Colonic mucosa (tissue), 4 donors: Measurements from ENCODE around the gene GMNC. TPM values are rescaled to one million over a fixed set of nuclear protein-coding genes. Genes with fewer than 3 reads are reported as not detected.

Experiments used
- DNase-seq: peaks from one replicate; pipeline ENCODE4 v3.0.0-alpha.2; 2020
- H3K27ac ChIP-seq: fragments of 200-600 bp; one replicate; pipeline ENCODE4 v1.8.0; 2021
- H3K27me3 ChIP-seq: fragments of 200-600 bp; one replicate; pipeline ENCODE4 v1.8.0; 2021
- H3K36me3 ChIP-seq: fragments of 200-600 bp; one replicate; pipeline ENCODE4 v1.8.0; 2021
- H3K4me1 ChIP-seq: fragments of 200-600 bp; one replicate; pipeline ENCODE4 v1.8.0; 2021; ENCODE audit warnings: mild to moderate bottlenecking
- H3K4me3 ChIP-seq: fragments of 200-600 bp; one replicate; pipeline ENCODE4 v1.8.0; 2021
- H3K9ac ChIP-seq, 2 donors: one replicate each; pipeline ENCODE4 v1.7.0; 2013; ENCODE audit warnings: control low read depth in 2 of 2, low read depth in 2 of 2, low read length in 2 of 2
- H3K9me3 ChIP-seq: fragments of 200-600 bp; one replicate; pipeline ENCODE4 v1.8.0; 2021
- intact Hi-C: fragments of 100-400 bp; cut with DNase I; formaldehyde crosslinking; loops from one replicate; pipeline ENCODE4 v1.14.1; 2022
- total RNA-seq, 2 donors: library from RNA; stranded (reverse); fragmentation: NEBNext Ultra II Directional in 1 of 2; extraction: Animal tissue kit (Norgen Biotek cat#: 25700) in 1 of 2; gene quantifications; one replicate each; pipeline ENCODE4 v1.2.1, GENCODE V29; 2021
- TF ChIP-seq, protein P1 (sequence below): fragments of 200-600 bp; IDR thresholded peaks from one replicate; pipeline ENCODE4 v1.8.0; 2022; ENCODE audit warnings: antibody characterized with exemption, mild to moderate bottlenecking
- donor health status: healthy.
- donor health status: DM: no; HTN: no; CAD: no.
- donor health status: DM: no; HTN: no; CAD: no.

The GMNC gene
- total RNA-seq, 2 donors from 2014 or later, result not detected

DNA sequence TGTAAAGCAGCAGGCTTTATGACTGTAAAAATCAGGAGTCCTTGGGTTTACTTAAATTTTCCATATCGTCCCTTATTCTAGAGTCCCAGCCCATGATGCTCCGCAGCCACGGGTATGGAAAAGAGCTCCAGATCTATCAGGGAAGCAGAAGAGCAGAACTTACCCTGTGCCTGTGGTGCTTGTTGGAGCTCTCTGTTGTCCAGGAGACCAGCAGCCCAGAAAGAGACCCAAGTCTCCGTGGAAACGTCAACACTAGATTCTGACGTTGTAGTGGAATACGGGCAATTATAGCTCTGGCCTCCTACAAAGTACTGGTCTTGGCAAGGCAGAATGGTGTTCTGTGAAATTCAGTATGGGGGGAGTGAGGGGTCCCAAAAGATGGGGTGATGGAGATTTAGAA is 2.0 kb downstream of the GMNC start:
- no peak overlapping the region for H3K9ac ChIP-seq
- no peaks in the 10 kb centered on the region for H3K36me3 ChIP-seq
- H3K4me3 ChIP-seq, result no peak overlapping the region
- no peak for DNase-seq
- TF ChIP-seq, protein P1, sequence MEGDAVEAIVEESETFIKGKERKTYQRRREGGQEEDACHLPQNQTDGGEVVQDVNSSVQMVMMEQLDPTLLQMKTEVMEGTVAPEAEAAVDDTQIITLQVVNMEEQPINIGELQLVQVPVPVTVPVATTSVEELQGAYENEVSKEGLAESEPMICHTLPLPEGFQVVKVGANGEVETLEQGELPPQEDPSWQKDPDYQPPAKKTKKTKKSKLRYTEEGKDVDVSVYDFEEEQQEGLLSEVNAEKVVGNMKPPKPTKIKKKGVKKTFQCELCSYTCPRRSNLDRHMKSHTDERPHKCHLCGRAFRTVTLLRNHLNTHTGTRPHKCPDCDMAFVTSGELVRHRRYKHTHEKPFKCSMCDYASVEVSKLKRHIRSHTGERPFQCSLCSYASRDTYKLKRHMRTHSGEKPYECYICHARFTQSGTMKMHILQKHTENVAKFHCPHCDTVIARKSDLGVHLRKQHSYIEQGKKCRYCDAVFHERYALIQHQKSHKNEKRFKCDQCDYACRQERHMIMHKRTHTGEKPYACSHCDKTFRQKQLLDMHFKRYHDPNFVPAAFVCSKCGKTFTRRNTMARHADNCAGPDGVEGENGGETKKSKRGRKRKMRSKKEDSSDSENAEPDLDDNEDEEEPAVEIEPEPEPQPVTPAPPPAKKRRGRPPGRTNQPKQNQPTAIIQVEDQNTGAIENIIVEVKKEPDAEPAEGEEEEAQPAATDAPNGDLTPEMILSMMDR, result no peak
- no peaks in the 10 kb centered on the region for H3K27me3 ChIP-seq
- H3K27ac ChIP-seq, result no peak overlapping the region
- no peaks in the 10 kb centered on the region for H3K9me3 ChIP-seq
- intact Hi-C loops, result no loop called here
- no peaks in the 10 kb centered on the region for H3K4me1 ChIP-seq

DNA sequence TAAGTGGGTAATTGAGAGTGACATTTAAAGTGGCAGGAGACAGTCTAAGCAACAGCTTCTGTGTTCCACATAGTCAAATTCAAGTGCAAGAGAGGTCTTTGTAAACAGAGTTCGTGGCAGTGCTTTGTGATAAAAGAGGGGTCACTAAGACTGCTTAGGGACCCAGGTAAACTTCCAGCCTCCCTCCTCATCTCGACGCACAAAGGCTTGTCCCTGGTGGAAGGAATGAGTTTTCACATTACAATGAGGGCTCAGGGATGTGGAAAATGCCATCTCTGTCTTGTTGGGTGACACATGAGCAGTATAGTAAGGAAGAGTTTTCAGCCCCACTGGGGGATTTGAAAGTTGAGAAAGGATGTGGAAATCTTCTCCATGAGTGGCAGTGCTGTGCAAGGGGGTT is 7.3 kb downstream of the GMNC start:
- no peak overlapping the region for H3K9ac ChIP-seq
- intact Hi-C loops, result no loop called here
- no peaks in the 10 kb centered on the region for H3K27me3 ChIP-seq
- H3K4me1 ChIP-seq, result no peaks in the 10 kb centered on the region
- no peaks in the 10 kb centered on the region for H3K36me3 ChIP-seq
- no peak overlapping the region for H3K27ac ChIP-seq
- H3K9me3 ChIP-seq, result no peaks in the 10 kb centered on the region
- H3K4me3 ChIP-seq, result no peak overlapping the region
- TF ChIP-seq, protein P1, result no peak
- DNase-seq, result no peak

DNA sequence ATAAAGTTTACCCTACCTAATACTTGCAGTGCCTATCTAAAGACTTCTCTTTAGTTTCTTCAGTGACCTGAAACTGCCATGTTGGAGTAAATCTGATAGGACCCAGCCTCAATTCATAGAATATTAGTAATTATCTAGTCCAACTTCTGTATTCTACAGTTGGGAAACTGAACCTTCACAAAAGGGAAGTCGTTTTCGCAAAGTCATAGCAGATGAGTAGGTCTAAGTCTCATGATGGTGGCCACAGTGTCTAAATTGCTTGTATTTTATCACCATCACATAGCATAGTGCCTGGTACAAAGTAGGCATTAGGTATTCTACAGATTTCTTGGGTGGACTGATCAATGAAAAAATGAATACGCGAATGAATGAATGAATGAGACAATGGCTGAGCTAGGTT is 8.4 kb downstream of the GMNC start:
- intact Hi-C loops, result no loop called here
- DNase-seq, result no peak
- H3K36me3 ChIP-seq, result no peaks in the 10 kb centered on the region
- no peaks in the 10 kb centered on the region for H3K4me1 ChIP-seq
- TF ChIP-seq, protein P1, result no peak
- H3K9me3 ChIP-seq, result no peaks in the 10 kb centered on the region
- no peaks in the 10 kb centered on the region for H3K27me3 ChIP-seq
- H3K9ac ChIP-seq, result no peak overlapping the region
- H3K27ac ChIP-seq, result no peak overlapping the region
- H3K4me3 ChIP-seq, result no peak overlapping the region

DNA sequence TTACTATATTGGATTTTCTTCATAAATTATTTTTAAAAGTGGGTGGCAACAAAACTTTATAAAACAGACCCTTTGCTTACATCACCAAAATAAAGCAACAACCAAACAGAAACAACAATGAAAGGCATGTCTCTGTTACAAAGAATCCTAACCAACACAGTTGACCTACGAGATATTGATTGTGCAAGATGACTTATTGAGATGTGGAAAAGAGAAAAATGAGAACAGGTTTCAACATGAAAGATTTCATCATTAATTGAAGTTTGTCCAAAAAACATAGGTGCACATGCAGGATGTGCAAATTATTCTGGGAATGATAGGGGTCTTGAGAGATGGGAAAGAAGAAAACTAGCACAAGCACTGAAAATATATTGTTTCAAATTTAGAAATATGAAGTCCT is 9.0 kb downstream of the GMNC start:
- H3K4me3 ChIP-seq, result no peak overlapping the region
- no peak overlapping the region for H3K9ac ChIP-seq
- no peak for DNase-seq
- H3K27me3 ChIP-seq, result no peaks in the 10 kb centered on the region
- intact Hi-C loops, result no loop called here
- TF ChIP-seq, protein P1, result no peak
- no peaks in the 10 kb centered on the region for H3K36me3 ChIP-seq
- H3K9me3 ChIP-seq, result no peaks in the 10 kb centered on the region
- no peaks in the 10 kb centered on the region for H3K4me1 ChIP-seq
- H3K27ac ChIP-seq, result no peak overlapping the region

DNA sequence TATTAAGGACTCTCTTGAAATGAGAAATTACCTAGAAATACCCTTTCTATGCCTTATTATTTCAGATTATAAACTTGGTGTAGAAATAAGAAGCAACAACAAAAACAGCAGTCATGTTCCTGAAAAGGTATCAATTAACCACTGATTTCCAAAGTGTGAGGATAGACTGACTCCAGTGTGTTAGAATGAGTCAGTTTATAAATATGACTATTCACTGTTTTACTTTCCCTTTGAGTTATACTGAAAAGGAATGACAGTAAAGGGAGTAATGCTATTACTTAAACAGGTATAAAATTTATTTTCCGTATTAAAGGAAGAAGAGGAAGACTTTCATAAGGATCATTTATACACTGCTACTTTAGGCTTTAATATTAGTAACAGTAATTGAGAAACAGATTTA is 12.9 kb downstream of the GMNC start:
- no peak for DNase-seq
- Histone ChIP-seq H3K27ac (no peak overlapping the region), H3K9ac (no peak overlapping the region), H3K9me3 (no peaks in the 10 kb centered on the region), H3K36me3 (no peaks in the 10 kb centered on the region), H3K27me3 (no peaks in the 10 kb centered on the region), H3K4me1 (no peaks in the 10 kb centered on the region), H3K4me3 (no peak overlapping the region)
- intact Hi-C loops, result no loop called here
- TF ChIP-seq, protein P1, result no peak

DNA sequence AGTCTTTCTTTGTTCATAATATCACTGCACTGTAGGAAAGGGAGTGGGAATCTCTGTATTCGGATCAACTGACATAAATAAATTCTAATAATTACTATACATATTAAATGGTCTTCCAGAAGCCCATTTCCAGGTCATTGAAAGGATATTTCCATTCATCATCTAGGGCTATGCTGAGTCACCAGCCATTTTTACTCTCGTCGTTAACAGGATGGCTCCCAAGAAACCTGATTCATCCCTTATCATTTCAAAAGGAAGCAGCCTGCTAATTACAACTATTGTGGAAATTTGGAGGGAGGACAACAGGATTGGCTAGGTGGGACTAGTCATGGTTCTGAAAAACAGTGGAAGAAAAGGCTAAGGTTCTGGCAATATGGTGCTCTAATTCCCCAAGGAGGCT is 13.6 kb downstream of the GMNC start:
- H3K27ac ChIP-seq, result no peak overlapping the region
- no peaks in the 10 kb centered on the region for H3K9me3 ChIP-seq
- no peak overlapping the region for H3K4me3 ChIP-seq

More for the DNA sequence above, 13.6 kb downstream of the GMNC start:
- Histone ChIP-seq H3K4me1 (no peaks in the 10 kb centered on the region), H3K36me3 (no peaks in the 10 kb centered on the region), H3K27me3 (no peaks in the 10 kb centered on the region), H3K9ac (no peak overlapping the region)
- TF ChIP-seq, protein P1, result no peak
- no peak for DNase-seq
- intact Hi-C loops, result no loop called here
